AG10803 (cell line): ENCODE measurements around the gene FCGBP.

ENCODE experiments used
- DNase-seq: peaks from one replicate; pipeline ENCODE4 v3.0.0; 2010; ENCODE audit warnings: low read depth
- H3K4me3 ChIP-seq: 2 replicates; pipeline ENCODE4 v1.5.1; 2011; ENCODE audit warnings: mild to moderate bottlenecking, low read length, control low read depth
- CTCF ChIP-seq: conservative IDR thresholded peaks from 2 replicates; pipeline ENCODE4 v1.5.1; 2011; ENCODE audit warnings: mild to moderate bottlenecking, low read length, control low read depth, inconsistent platforms

FCGBP gene

GRCh38 chr19:39916236-39916635 is 18.2 kb downstream of the FCGBP start:
- TF ChIP-seq CTCF = no peak
- DNase-seq = no peak

DNA sequence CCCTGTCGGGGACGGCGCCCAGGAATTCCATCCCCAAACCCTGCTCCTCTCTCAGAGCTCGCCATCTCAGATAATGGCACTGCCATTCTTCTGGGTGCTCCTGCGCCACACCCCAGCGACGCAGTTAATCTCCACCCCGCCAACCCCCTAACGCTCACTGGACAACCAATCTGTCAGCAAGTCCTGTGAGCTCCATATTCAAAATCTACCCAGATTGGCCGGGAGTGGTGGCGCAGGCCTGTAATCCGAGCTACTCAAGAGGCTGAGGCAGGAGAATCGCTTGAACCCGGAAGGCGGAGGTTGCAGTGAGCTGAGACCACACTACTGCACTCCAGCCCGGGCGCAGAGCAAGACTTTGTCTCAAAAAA is 18.6 kb downstream of the FCGBP start:
- TF ChIP-seq CTCF = no peak
- H3K4me3 ChIP-seq = no peak overlapping the region
- DNase-seq = no peak

More at GRCh38 chr19:39916236-39916635, 18.2 kb downstream of the FCGBP start:
- H3K4me3 ChIP-seq = no peak overlapping the region

DNA sequence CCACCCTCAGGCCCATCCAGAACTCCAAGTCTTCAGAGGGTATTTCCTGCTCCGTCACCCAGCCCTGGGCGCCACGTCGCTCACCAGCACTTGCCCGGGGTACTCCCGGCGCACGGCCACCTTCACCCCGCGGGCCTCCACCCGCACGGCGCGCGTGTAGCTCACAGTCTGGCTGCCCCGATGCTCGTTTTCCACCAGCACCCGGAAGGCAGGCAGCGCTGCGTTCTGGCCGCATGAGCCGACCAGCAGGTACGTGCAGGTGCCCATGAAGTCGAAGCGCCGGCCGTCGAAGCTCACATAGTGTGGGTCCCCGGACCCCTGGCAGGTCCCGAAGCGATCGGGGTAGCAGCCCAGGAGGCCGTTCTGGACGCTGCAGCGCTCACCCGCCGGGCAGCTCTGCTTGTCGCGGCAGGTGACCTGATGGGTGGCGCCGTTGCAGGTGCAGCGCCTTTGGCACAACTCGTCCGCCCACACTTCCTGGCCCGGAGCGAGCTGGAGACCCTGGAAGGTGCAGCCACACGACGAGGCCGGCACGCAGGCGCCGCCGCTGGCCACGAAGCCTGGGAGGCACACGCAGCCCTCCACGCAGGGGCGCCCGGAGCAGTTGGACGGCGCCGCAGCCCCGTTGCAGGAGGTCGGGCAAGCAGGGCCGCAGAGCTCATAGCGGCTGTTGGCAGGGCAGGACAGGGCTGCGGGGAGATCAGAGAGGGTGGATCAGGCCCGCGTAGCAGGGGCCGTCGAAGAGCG is 19.2 kb downstream of the FCGBP start:
- H3K4me3 ChIP-seq = no peak overlapping the region
- TF ChIP-seq CTCF = no peak
- DNase-seq = no peak

DNA sequence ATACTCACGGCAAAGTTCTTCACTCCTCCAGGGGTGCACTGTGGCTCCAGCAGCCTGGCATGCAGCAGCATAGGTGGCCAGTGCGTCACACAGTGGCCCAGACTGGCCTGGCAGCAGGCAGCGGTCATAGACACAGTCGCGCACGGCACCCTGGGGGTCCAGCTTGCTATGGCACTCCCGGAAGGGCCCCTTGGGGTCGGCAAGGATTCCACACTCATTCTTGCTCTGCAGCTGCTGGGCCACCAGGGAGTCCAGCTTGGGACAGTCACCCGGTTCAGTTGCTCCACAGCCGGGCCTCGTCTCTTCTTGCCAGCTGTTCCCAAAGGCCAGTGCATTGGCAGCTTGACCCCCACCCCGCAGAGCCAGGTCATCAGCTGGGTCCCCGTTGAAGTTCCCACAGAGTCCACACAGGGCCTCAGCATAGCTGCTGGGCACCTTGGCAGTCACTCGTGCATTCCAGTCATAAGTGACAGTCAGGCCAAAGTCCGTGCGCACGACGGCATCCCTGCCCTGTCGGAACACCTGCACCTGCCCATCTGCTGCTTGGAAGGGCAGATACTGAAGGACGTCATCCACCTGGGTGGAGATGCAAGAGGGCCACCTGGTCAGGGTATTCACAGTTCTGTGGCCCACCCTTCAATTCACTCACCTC is 20.6 kb downstream of the FCGBP start:
- DNase-seq = no peak
- no peak overlapping the region for H3K4me3 ChIP-seq

DNA sequence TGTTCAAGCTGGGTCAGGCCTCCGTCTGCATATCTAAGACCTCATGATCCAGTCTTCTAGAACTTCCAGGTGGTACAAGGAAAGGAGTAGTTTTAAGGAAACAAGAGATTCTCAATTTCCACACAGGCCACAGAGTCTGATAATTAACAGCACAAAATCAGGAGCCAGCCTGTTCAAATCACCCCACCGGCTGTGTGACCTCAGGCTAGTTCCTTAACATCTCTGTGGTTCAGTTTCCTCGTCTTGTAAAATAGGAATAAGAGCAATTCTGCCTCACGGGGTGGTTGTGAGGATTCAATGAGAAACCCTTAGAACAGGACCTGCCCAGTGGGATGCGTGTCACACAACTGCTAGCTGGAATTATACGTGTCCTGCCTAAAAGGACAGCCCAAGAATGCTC is 25.6 kb downstream of the FCGBP start:
- no peak for TF ChIP-seq CTCF
- no peak overlapping the region for H3K4me3 ChIP-seq
- no peak for DNase-seq

More for the DNA sequence above, 20.6 kb downstream of the FCGBP start:
- no peak for TF ChIP-seq CTCF

- H3K4me3 ChIP-seq = no peak overlapping the region
- no peak for DNase-seq
- no peak for TF ChIP-seq CTCF
These were observed 27.4 kb downstream of the FCGBP start for GRCh38 chr19:39906820-39907611.
